ENCODE measurements around the gene SYNPR.

Gene SYNPR

GRCh38 chr3:63654211-63654610 is 376.1 kb downstream of the SYNPR start:
- TF ChIP-seq, protein P1, sequence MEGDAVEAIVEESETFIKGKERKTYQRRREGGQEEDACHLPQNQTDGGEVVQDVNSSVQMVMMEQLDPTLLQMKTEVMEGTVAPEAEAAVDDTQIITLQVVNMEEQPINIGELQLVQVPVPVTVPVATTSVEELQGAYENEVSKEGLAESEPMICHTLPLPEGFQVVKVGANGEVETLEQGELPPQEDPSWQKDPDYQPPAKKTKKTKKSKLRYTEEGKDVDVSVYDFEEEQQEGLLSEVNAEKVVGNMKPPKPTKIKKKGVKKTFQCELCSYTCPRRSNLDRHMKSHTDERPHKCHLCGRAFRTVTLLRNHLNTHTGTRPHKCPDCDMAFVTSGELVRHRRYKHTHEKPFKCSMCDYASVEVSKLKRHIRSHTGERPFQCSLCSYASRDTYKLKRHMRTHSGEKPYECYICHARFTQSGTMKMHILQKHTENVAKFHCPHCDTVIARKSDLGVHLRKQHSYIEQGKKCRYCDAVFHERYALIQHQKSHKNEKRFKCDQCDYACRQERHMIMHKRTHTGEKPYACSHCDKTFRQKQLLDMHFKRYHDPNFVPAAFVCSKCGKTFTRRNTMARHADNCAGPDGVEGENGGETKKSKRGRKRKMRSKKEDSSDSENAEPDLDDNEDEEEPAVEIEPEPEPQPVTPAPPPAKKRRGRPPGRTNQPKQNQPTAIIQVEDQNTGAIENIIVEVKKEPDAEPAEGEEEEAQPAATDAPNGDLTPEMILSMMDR (IDR thresholded peaks at IDR 0.05; ENCODE audit: low read depth, low read length) = no peak
- Histone ChIP-seq H3K27ac (no peak overlapping the region), H3K27me3 (ENCODE audit: insufficient read depth, low read depth, severe bottlenecking) (no peaks in the 10 kb centered on the region), H3K4me3 (ENCODE audit: low read depth, low read length) (no peak overlapping the region), H3K36me3 (no peaks in the 10 kb centered on the region), H3K9me3 (ENCODE audit: severe bottlenecking) (no peaks in the 10 kb centered on the region)
- no peak for DNase-seq

DNA sequence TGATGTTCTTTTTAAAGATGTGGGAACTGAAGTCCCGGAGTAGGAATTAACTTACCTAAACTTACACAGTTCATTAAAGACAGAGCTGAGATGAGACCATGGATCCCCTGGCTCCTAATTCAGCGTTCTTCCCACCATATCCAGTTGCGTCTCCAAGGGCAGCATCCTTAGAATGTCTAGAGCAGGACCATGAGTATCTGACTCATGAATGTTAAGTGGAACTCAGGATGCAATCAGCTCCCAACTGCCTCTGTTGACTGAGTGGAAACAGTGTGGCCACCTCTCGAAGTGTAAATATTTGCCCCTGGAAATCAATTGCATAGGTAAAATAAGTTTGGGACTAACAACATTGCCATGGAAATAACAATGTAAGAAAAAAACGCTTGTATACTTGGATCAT is 376.8 kb downstream of the SYNPR start:
- DNase-seq = no peak
- Histone ChIP-seq H3K4me3 (ENCODE audit: low read depth, low read length) (no peak overlapping the region), H3K9me3 (ENCODE audit: severe bottlenecking) (no peaks in the 10 kb centered on the region), H3K36me3 (no peaks in the 10 kb centered on the region), H3K27ac (no peak overlapping the region), H3K27me3 (ENCODE audit: insufficient read depth, low read depth, severe bottlenecking) (no peaks in the 10 kb centered on the region)
- TF ChIP-seq, protein P1 (IDR thresholded peaks at IDR 0.05; ENCODE audit: low read depth, low read length) = no peak

- Histone ChIP-seq H3K36me3 (no peaks in the 10 kb centered on the region), H3K27ac (no peak overlapping the region), H3K9me3 (ENCODE audit: severe bottlenecking) (no peaks in the 10 kb centered on the region), H3K27me3 (ENCODE audit: insufficient read depth, low read depth, severe bottlenecking) (no peaks in the 10 kb centered on the region), H3K4me3 (ENCODE audit: low read depth, low read length) (no peak overlapping the region)
- TF ChIP-seq, protein P1 (IDR thresholded peaks at IDR 0.05; ENCODE audit: low read depth, low read length) = no peak
- no peak for DNase-seq
Measured at GRCh38 chr3:63655519-63655918, 377.4 kb downstream of the SYNPR start.

DNA sequence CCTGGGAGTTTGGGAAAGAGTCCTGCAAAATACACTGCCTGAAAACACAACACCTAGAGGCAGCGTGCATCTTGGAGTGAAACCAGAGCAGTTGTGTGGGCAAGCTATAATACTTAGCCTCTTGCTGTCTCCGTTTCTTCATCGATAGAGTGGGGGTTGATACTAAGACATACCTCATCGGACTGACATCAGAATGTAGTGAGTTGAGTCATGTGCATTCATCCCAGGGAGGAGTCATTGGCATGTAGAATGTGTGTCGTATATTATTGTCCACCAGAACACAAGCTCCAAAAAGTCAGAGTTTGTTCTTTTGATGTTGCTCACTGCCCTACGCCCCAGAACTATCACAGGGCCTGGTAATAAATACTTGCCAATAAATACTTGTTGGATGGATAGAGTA is 378.7 kb downstream of the SYNPR start:
- Histone ChIP-seq H3K36me3 (no peaks in the 10 kb centered on the region), H3K27me3 (ENCODE audit: insufficient read depth, low read depth, severe bottlenecking) (no peaks in the 10 kb centered on the region), H3K9me3 (ENCODE audit: severe bottlenecking) (no peaks in the 10 kb centered on the region), H3K4me3 (ENCODE audit: low read depth, low read length) (no peak overlapping the region), H3K27ac (no peak overlapping the region)
- DNase-seq = no peak
- TF ChIP-seq, protein P1 (IDR thresholded peaks at IDR 0.05; ENCODE audit: low read depth, low read length) = no peak

GRCh38 chr3:63661242-63661641 is 383.1 kb downstream of the SYNPR start:
- no peak for DNase-seq
- TF ChIP-seq, protein P1 (IDR thresholded peaks at IDR 0.05; ENCODE audit: low read depth, low read length) = no peak
- H3K27me3 ChIP-seq (ENCODE audit: insufficient read depth, low read depth, severe bottlenecking) = no peaks in the 10 kb centered on the region
- H3K27ac ChIP-seq = no peak overlapping the region
- no peaks in the 10 kb centered on the region for H3K36me3 ChIP-seq
- H3K4me3 ChIP-seq (ENCODE audit: low read depth, low read length) = no peak overlapping the region
- H3K9me3 ChIP-seq (ENCODE audit: severe bottlenecking) = no peaks in the 10 kb centered on the region

DNA sequence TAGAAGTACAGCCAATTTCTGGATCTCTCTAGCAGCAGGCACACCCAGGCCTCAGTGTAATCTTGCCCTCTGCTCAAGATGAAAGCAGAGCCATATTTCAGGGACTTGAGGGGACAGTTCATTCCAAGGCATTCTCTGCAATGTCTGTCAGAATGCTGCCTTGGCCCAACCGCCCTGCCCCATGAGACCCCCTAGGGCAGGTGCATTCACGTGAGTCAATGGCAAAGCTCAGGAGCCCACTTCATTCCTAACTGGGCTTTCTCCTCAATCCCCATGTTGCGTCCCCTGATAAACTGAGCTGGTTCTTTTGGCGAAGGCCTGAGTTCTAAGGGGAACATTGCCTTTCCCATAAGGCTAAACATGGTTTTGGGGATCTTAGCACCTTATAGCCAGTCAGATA is 383.9 kb downstream of the SYNPR start:
- Histone ChIP-seq H3K27ac (no peak overlapping the region), H3K9me3 (ENCODE audit: severe bottlenecking) (no peaks in the 10 kb centered on the region), H3K36me3 (no peaks in the 10 kb centered on the region), H3K4me3 (ENCODE audit: low read depth, low read length) (no peak overlapping the region), H3K27me3 (ENCODE audit: insufficient read depth, low read depth, severe bottlenecking) (no peaks in the 10 kb centered on the region)
- no peak for DNase-seq
- TF ChIP-seq, protein P1 (IDR thresholded peaks at IDR 0.05; ENCODE audit: low read depth, low read length) = no peak

Data from WERI-Rb-1 (cell line).